Activated CD4-positive, alpha-beta T cell treated with anti-CD3 and anti-CD28 coated beads, Interleukin-10, Interleukin-2, amounts not matched to agents 100 ng/mL and 50 ng/mL, durations not matched to agents 16 hours and 8 hours (primary cell): ENCODE data around the gene SUGP2.
"Not testable (repeated sequence)": the region's sequence is repeated elsewhere in the genome, so short reads cannot be mapped to it uniquely, and the experiment has no call there.

Experiments
- DNase-seq: peaks from one replicate; pipeline ENCODE4 v3.0.0-alpha.2; 2020

Gene SUGP2

DNA sequence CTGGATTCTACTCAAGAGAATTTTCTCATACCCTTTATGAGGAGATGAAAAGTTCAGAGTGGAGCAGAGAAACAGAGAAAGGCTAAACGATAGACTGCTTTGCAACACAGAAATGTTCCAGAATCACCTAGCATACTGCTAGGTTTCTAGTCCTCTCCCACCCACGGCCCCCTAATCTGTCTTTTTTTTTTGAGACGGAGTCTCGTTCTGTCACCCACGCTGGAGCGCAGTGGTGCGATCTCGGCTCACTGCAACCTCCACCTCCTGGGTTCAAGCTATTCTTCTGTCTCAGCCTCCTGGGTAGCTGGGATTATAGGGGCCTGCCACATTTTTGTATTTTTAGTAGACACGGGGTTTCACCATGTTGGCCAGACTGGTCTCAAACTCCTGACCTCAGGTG is 4.8 kb downstream of the SUGP2 start:
- no peak for DNase-seq

DNA sequence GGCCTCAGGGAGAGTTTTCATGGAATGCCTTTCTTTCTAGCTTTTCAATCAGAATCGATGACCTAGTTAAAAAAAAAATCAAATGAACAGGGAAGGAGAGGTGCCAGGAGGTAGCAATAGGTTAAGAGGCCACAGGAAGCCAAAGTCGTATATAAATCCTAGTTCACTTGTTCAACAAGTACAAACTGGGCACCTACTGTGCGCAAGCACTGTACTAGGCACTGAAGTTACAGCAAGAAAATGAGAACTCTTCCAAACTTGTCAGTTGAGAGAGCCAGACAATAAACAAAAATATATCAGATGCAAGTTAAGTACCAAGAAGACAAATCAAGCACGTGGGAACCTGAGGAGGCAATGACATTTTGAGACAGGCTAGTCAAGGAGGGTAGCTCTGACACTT is 6.1 kb downstream of the SUGP2 start:
- DNase-seq = no peak

DNA sequence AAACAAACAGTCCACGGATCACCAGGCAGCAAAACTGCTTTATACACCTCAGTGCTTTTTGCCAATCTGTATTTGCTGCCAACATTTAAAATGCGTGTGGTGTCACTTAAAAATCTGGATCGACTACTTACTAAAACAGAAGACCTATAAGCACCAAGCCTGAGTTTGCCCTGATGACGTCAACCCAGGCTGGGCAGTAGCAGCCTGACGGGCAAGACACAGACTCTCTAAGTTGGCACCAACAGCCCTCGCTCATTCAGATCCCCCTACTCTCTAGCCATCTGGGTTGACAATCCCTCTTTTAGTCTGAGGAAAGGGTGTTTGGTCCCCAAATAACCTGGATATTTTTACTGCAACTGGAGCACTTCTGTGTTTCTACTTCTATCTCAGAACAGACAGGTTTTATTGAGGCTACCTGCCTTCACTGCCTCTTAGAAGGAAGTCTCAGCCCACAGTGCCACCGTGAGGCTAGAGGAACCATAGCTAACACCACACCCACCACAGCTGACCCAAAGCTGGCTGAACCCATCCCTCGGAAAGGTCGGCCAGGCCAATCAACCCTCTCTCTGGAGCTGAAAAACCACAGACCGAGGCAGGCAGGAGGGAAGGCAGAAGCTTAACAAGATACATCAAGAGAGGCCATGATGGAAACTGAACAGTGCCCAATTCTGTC is 6.9 kb downstream of the SUGP2 start:
- DNase-seq = no peak

- no peak for DNase-seq
Measured at GRCh38 chr19:19025861-19026260, 7.5 kb downstream of the SUGP2 start.

DNA sequence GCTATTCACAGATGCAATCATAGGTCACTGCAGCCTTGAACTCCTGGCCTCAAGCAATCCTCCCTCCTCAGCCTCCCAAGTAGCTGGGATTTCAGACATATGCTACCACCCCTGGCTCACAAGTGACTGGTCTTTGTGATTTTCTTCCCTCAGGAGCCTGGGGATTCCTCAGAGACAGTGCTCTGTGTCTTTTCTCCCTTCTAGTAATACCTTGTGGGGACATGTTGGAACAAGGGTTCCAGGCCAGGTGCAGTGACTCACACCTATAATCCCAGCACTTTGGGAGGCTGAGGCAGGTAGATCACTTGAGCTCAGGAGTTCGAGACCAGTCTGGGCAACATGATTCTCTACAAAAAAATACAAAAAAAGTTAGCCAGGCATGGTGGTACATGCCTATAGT is 9.9 kb downstream of the SUGP2 start:
- DNase-seq = not testable (repeated sequence)

DNA sequence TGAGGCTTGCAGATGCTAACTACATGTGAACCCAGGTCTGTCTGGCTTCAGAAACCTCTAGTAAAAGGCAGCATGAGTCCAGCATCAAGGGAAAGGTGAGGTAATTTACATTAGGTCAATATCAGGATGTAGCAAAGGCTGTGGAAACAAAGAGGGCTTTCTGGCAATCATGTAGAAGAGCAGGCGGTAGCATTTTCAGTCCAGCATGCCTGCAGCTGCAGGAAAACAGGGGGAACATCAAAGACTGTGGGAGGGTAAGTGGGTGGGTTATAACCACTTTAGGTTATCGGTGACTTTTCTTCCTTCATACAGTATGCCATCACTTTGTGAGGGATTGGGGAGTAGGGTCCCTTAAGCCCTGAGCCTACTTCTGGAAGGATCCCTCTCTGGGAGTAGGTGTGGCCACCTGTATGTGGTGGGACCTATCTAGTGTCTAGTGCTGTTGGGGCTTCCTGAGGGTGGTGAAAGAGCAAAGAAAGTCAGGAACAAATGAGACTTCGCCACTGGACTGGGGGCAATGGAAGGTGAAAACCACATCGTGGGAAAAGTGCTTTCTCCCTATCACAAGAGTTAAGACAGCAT is 10.8 kb downstream of the SUGP2 start:
- DNase-seq = no peak

- DNase-seq = no peak
Measured at GRCh38 chr19:19021115-19021514, 12.2 kb downstream of the SUGP2 start.

GRCh38 chr19:19010551-19010950 is 22.8 kb downstream of the SUGP2 start:
- DNase-seq = no peak

DNA sequence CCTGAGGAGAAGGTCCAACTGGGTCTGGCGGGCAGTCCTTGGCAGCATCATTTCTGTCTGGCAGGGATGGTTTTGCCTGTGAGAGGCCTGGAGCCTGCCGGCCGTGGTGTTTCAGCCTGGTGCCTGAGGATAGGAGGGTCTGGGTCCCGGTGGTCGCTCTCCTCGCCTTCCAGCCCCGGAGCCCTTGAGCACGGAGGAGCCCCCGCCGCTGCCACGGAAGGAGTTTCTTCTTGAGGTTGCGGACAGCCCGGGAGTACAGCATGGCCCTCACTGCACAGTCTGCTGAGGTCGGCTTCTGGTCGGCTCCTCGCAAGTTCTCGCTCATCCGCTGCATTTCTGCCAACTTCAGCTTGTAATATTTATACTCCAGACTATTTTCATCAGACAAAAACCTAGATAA is 23.4 kb downstream of the SUGP2 start:
- no peak for DNase-seq

DNA sequence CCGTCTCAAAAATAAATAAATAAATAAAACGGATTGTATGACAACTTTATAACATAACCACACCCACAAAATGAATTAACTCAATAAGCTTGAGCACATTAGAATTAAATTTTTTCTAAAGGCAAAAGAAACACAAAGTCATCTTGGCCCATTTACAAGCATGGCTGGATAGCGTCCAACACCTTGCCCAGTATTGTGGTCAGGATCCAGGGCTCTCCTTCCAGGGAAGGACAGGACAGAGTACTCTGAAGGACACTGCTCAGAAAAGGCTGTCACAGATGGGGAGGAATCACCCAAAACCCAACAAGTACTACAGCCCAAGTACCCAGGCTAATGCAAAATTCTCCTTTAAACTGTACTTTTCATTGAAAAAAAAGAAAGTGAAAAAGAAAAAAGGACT is 27.1 kb downstream of the SUGP2 start:
- DNase-seq = no peak

- no peak for DNase-seq
Measured at GRCh38 chr19:19004144-19004543, 29.2 kb downstream of the SUGP2 start.

GRCh38 chr19:18999896-19000620 is 33.3 kb downstream of the SUGP2 start:
- DNase-seq = no peak

GRCh38 chr19:18999016-18999758 is 34.1 kb downstream of the SUGP2 start:
- no peak for DNase-seq

- DNase-seq = no peak
Measured at GRCh38 chr19:18998276-18998675, 35.0 kb downstream of the SUGP2 start.

- no peak for DNase-seq
Measured at GRCh38 chr19:18996796-18997394, 36.4 kb downstream of the SUGP2 start.

GRCh38 chr19:18996351-18996750 is 37.0 kb downstream of the SUGP2 start:
- DNase-seq = no peak

GRCh38 chr19:18995804-18996241 is 37.5 kb downstream of the SUGP2 start:
- DNase-seq = peak; percentile 46

DNA sequence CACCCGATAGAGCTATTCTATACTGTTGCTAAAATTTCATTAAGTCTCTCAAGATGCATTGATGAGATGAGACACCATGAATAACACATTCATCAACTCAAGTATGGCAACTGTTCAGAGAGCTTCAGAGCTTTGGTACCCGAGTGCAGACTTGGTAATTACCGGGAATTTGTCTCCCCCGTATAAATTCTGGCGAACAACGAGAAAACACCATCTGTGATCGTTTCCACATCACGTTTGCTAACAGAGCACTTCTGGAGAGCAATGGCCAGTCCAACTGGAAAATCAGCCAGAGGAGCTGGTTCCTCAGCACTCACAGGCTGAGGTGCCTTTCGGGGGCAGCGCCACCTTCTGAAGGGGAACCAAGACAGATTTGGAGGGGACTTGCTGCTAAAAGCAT is 40.2 kb downstream of the SUGP2 start:
- no peak for DNase-seq

GRCh38 chr19:18992696-18993095 is 40.6 kb downstream of the SUGP2 start:
- DNase-seq = no peak

DNA sequence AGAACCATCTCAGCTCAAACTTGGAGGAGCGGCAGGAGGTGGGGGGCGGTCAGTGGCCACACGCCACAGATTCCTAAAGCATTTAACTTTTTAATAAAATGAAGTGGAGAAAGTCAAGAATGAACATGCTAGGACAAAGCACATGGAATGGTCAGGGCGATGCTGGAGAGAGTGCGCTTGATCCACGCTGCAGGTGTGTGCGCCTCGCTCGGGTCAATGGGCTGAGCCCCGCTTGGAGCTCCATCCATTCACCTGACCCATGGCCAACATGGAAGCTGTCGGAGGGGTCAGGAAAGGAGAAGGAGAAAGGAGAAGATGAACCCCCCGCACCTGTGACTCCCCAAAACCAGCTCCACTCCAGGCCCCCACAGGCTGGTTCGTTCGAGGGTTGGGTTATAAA is 41.8 kb downstream of the SUGP2 start:
- DNase-seq = no peak

DNA sequence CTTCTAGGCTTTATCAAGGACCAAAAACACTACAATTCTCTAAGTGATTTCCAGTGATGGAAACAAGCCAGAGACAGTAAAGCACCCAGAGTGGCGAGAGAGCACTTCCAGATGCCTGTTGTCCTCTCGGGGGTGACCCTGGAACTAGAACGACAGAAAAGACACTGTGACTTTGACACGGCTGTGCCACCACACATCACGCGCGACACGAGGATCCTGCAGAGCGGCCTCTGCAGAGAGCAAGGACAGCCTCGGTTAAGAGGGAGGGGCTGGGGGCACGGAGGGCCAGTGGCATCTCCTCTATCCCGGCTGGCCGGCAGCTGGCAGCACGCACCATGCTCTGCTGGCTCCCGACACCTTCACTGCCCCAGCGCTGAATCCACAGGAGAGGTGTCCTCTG is 42.3 kb downstream of the SUGP2 start:
- DNase-seq = no peak

DNA sequence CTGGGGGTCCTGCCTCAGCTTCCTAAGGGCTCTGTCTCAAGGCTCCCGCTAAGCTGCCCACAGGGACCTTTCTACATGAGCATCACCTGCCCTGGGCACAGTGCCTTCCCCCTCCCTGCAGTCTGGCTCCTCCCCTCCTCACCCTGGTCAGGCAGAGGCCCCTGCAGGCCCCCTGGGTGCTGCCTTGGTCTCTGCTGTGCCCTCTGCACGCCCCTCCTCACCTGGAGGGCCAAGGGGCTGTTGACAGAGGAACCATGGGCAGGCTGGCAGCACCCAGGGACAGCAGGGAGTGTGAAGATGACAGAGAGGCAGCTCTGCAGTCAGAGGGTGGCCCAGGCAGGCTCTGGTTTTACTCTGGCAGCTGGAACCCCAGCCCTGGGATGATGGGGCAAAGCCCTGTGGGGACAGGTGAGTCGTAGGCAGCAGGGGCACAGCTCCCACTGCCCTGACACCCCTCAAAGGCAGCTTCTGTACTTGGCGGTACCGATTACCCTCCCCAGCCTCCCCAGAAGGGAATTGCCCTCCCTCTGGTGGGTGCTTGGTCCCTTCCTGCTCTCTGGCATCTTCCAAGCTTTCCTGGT is 43.1 kb downstream of the SUGP2 start:
- no peak for DNase-seq

DNA sequence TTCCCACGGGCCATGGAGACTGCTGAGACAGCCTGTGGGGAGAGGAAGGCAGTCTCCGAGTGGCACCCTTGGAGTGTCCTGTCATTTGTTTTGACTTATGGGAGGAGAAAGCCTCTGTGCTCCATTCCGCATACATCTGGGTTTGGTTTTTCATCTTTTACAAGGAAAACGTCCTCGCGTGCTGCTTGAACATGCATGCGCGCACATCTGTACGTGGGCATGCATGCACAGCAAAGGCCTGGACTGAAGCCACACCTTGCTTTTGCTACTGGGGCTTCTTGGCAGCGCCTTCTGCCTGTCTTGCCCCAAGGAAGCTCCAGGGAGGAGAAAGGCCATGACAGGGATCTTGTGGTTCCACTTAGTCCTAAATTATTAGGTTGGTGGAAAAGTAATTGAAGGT is 44.0 kb downstream of the SUGP2 start:
- DNase-seq = no peak
